IPS-11a (cell line): ENCODE results near the gene LRRC4C.
"Not testable (repeated sequence)": the region's sequence is repeated elsewhere in the genome, so short reads cannot be mapped to it uniquely, and the experiment has no call there.

Source experiments
- H3K4me3 ChIP-seq: one replicate; pipeline ENCODE4 v1.5.1; 2013; ENCODE audit warnings: low read depth, low read length, control low read depth

LRRC4C gene

DNA sequence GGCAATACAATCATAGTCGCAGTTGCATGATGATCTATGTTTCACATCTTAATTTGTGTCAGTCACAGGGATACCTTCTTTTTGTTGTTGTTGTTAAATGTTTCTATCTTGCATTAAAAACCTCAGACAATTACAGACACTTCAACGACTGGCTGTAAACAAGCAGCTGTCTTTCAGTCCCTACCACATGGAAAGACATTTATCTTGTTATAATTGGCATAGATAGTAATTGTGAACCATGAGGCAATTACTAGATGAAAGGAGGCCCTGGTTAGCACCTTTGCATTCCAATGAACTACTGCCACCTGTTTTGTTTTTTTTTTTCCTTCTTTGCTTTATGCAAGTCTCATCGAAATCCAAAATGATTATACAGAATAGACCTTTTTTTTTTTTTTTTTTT is 416.8 kb downstream of the LRRC4C start:
- no peak overlapping the region for H3K4me3 ChIP-seq

DNA sequence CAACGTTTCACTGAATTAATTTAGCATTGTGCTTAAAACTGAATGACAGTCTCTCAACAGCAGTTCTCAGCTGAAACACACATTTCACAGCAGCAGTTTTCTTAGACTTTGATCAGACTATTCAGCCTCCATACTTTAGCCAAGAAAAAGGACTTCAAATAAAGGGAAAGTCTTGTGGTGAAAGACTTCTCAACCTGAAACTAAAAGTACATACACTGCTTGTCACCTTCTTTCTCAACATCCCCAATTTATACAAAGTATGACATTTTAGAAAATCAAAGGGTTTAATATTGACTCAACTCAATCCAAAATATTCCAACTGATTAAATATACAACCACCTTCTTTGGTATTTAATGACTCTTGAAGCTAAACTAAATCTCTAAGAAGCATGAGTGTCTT is 419.0 kb downstream of the LRRC4C start:
- H3K4me3 ChIP-seq = no peak overlapping the region

- no peak overlapping the region for H3K4me3 ChIP-seq
Measured at GRCh38 chr11:41039592-41039991, 419.9 kb downstream of the LRRC4C start.

- no peak overlapping the region for H3K4me3 ChIP-seq
Measured at GRCh38 chr11:41031551-41032060, 427.8 kb downstream of the LRRC4C start.

GRCh38 chr11:41020259-41020658 is 439.2 kb downstream of the LRRC4C start:
- H3K4me3 ChIP-seq = no peak overlapping the region

DNA sequence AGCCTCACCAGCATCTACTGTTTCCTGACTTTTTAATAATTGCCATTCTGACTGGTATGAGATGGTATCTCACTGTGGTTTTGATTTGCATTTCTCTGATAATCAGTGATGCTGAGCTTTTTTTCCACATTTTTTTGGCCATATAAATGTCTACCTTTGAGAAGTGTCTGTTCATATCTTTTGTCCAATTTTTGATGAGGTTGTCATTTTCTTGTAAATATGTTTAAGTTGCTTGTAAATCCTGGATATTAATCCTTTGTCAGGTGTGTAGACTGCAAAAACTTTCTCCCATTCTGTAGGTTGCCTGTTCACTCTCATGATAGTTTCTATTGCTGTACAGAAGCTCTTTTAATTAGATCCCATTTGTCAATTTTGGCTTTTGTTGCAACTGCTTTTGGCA is 439.8 kb downstream of the LRRC4C start:
- not testable (repeated sequence) for H3K4me3 ChIP-seq

DNA sequence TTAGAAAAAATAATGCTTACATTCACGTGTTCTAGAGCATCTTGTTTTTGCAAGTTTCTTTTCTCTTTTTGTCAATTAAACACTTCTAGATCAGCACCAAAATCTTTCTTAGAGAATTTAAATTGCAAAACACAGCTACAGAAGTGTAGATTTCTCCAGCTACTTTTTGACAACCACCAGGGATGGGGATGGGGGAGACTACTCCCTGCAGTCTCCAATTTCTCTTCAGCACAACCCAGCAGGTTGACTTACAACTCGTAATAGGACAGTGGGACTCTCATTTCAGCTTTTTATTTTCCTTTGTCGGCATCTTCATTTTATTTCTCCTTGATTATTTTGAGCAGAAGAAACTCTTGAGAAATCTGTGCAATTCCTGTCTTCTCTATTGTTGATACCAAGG is 441.2 kb downstream of the LRRC4C start:
- H3K4me3 ChIP-seq = no peak overlapping the region

- no peak overlapping the region for H3K4me3 ChIP-seq
Measured at GRCh38 chr11:41010361-41011050, 448.9 kb downstream of the LRRC4C start.

- H3K4me3 ChIP-seq = no peak overlapping the region
Measured at GRCh38 chr11:41005986-41006385, 453.5 kb downstream of the LRRC4C start.

- H3K4me3 ChIP-seq = no peak overlapping the region
Measured at GRCh38 chr11:41003339-41004282, 455.8 kb downstream of the LRRC4C start.

DNA sequence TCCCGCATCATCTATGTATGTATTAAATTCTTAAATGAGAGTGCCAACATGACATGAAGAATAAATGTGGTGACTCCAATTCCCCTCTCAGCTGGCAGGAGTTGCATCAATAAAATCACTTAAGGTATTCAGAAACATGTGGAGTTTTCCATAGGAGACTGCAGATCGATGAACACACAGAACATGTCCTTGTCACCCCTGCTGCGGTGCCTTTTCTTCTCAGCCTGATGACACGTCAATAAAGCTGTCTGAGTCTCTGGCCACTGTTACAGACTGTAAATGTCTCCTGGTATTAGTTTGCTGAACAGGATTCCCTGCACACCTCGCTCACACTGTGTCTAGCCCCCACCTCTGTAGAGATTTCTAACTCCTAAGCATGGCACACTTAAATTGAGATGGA is 460.5 kb downstream of the LRRC4C start:
- no peak overlapping the region for H3K4me3 ChIP-seq

- H3K4me3 ChIP-seq = no peak overlapping the region
Measured at GRCh38 chr11:40987776-40988435, 471.5 kb downstream of the LRRC4C start.

DNA sequence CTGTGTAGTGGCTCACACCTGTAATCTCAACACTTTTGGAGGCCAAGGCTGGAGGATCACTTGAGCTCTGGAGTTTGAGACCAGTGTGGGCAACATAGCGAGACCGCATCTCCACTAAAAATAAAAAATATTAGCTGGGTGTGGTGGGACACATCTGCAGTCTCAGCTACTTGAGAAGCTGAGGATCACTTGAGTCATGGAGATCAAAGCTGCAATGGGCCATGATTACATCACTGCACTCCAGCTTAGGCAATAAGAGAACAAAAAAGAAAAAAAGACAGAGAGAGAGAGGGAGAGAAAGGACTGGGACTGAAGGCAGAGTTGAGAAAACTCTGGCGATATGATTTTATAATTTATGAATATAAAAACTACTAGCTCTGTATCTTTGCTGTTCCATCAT is 473.1 kb downstream of the LRRC4C start:
- H3K4me3 ChIP-seq = no peak overlapping the region

DNA sequence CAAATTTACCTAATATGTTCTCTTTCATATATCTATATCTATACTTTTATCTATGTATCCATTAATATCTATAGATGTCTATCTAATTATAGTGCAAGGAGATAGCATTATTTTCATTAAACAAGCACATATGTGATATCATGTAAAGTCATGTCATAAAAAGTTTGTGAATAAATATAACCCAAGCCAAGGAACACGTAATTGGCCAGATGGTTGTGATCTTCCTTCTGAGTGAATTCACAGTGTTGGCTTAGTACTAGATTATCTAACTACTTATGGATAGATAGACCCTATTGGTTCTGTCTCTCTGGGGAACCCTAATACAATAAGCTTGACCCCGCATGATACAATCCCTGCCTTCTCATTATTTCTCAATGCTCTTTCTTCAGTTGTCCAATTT is 484.4 kb downstream of the LRRC4C start:
- no peak overlapping the region for H3K4me3 ChIP-seq

DNA sequence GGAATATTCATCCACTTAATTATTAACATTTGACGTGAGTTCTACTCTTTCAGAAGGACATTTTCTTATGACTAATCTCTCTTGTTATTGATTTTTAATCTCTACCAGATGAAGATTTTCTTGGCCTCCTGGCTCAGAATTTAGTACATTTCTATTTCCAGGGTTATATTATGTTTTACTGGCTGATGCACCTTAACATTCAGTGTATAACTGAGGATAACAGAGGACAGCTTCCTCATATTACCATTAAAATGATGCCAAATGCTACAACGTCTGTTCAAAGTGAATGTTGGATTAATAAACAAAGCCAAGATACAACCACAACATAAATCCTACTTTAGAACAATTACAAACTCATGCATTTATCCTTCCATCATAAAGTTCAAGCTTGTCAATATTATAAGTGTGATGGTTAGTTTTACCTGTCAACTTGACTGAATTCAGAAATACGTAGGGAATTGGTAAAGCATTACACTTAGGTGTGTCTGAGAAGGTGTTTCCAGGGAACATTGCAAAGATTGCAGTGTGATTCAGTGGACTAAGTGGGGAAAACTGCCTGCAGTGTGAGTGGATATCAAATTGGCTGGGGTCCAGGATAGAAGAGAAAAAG is 485.2 kb downstream of the LRRC4C start:
- H3K4me3 ChIP-seq = no peak overlapping the region

DNA sequence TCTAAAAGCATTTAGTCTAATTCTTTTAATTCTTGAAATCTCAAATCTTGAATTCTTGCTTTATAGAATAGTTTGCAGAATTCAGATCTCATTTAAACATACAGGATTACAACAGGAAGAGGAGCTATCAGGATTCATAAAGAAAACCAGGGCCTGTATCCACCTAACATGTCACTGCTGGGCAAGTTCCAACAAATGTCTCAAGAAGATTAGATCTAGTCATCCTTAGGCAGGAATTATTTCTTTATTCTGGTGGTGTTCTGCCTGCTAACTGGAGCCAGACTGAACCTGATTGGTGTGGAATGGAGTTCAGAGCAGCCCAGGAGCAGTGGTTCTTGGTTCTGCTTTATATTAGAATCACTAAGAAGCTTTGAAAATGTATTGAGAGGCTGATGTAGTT is 500.7 kb downstream of the LRRC4C start:
- H3K4me3 ChIP-seq = no peak overlapping the region

DNA sequence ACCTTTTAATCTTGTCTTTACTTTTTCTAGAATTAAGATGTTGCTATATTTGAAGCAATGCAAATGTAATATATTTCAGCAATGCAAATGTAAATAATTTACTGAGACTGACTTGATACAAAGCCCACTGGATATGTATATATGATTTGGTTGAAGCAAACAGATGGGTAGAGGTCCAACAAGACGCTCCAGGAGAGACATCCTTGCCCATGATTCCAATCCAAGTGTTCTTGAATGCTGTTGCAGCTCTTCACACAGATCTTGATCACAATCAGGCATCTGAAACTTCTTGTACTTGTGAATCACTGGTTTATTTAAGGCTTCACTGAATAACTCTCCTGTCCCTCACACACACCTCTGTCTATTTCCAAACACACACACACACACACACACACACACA is 507.0 kb downstream of the LRRC4C start:
- no peak overlapping the region for H3K4me3 ChIP-seq

DNA sequence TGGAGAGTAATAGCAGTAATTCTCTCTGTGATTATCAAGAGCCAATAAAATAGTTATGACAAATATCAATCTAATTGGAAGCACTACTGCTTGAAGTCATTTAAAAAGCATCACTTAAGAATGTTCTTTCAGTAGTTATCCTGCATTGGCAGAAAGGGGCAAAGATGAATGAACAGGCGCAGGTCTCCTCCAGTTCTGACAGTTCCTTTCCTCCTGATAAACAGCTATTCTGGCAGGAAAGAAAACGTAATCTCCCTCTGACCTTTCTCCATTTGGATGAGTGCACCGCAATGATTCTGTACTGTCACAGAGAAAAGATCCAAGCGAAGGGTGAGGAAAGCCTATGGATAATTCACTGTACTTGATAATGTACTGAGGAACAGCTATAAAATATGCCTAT is 521.5 kb downstream of the LRRC4C start:
- no peak overlapping the region for H3K4me3 ChIP-seq

GRCh38 chr11:40924915-40925314 is 534.5 kb downstream of the LRRC4C start:
- no peak overlapping the region for H3K4me3 ChIP-seq

DNA sequence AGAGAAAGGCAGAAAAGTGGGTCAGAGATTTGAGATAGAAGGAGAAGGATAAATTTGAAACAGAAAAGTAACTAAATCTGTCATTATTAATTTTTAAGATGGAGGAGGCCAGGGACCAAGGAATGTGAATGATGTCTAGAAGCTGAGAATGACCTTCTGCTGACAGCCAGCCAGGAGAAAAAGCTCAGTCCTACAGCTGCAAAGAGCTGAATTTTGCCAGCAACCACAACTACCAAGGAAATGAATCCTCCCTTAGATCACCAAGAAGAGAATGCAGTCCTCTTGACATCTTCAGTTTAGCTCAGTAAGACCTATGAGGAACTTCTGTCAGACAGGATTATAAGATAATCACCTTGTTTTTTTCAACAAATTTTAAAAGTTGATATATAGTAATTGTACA is 538.2 kb downstream of the LRRC4C start:
- no peak overlapping the region for H3K4me3 ChIP-seq

- not testable (repeated sequence) for H3K4me3 ChIP-seq
Measured at GRCh38 chr11:40910774-40911173, 548.7 kb downstream of the LRRC4C start.
